ENCODE results near the gene TRHDE.
"Not testable (repeated sequence)": the region's sequence is repeated elsewhere in the genome, so short reads cannot be mapped to it uniquely, and the experiment has no call there.

TRHDE gene

DNA sequence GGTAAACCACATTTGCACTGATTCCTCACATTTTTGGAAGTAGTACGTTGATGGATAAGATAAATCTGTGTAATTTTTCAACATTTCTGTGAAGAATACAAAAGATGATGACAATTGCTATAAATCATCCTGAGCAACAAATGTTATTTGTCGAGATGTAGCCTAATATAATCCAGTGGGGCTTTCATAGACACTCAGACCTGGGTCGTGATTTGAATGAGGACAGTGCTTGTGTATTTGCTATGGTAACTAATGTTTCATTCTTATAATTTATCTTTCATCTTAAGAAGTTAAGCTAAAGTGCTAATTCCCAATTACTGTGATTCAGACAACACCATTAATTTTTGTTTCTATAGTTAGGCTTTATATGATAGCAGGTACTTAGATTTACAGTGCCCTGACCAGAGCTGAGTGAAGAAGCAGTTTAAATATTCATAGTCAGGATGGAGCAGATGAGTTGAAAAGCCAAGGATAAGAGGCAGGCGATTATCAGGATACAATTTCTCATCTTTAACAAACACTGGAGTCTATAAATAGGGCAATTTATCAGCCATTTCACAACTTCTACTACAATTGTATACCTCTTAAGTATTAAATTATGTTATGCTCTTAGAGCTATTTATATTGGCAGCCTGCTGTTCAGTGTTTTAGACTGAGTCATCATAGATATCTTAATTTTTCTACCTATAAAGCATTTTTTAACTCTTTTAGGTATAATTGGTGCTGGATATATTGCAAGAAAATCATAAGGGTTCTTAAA, 359.9 kb downstream of the TRHDE start:
- Histone ChIP-seq H3K27me3 (ENCODE audit: insufficient read depth, low read depth) (no peaks in the 10 kb centered on the region), H3K79me2 (ENCODE audit: insufficient read depth, low read depth) (no peaks in the 10 kb centered on the region), H3K4me1 (ENCODE audit: low read depth, poor library complexity, severe bottlenecking) (no peaks in the 10 kb centered on the region), H3K27ac (no peak overlapping the region), H2AFZ (ENCODE audit: low read depth) (no peak overlapping the region), H3K4me2 (no peak overlapping the region), H3K36me3 (ENCODE audit: insufficient read depth) (no peaks in the 10 kb centered on the region), H3K4me3 (IDR thresholded peaks at IDR 0.05; ENCODE audit: insufficient read depth, low read depth, low read length) (no peak overlapping the region), H4K20me1 (ENCODE audit: insufficient read depth) (no peaks in the 10 kb centered on the region), H3K9ac (no peak overlapping the region)
- TF ChIP-seq CTCF (conservative IDR thresholded peaks at IDR 0.05; ENCODE audit: low read depth, low read length), result no peak

DNA sequence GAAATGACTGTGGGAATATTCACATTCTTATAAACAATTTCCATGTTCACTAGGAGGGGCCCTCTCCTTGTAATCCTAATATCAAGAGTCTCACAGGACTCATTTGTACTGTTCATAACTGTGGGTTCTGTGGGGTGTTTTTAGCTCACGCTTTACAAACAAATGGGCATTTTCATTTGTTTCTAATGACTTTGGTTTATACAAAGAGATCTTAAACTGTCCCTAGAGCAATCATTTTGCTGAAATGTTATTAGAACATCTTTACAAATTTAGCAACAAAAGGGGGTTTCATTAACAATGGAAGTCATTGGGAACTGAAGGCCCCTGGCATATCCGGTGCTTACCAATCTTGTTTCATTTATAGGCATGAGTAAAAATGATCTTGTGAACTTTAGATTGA, 370.5 kb downstream of the TRHDE start:
- Histone ChIP-seq H3K36me3 (ENCODE audit: insufficient read depth) (no peaks in the 10 kb centered on the region), H3K9ac (no peak overlapping the region), H3K4me1 (ENCODE audit: low read depth, poor library complexity, severe bottlenecking) (no peaks in the 10 kb centered on the region), H3K4me3 (IDR thresholded peaks at IDR 0.05; ENCODE audit: insufficient read depth, low read depth, low read length) (no peak overlapping the region), H4K20me1 (ENCODE audit: insufficient read depth) (no peaks in the 10 kb centered on the region), H3K27ac (no peak overlapping the region), H2AFZ (ENCODE audit: low read depth) (no peak overlapping the region), H3K79me2 (ENCODE audit: insufficient read depth, low read depth) (no peaks in the 10 kb centered on the region), H3K27me3 (ENCODE audit: insufficient read depth, low read depth) (no peaks in the 10 kb centered on the region), H3K4me2 (no peak overlapping the region)
- TF ChIP-seq CTCF (conservative IDR thresholded peaks at IDR 0.05; ENCODE audit: low read depth, low read length), result no peak

DNA sequence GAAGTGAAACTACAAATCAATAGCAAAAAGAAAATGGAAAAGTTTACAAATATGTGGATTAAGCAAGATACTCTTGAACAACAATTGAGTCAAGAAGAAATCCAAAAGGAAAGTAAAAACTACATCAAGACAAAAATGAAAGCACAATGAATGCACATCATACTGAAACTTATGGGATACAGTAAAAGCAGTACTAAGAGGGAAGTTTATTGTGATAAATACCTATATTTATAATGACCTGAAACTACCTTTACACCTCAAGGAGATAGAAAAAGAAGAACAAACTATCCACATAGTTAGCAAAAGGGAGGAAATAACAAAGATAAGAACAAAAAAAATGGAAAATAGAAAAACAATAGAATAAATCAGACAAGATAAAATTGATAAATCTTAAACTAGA, 375.0 kb downstream of the TRHDE start:
- Histone ChIP-seq H3K4me1 (ENCODE audit: low read depth, poor library complexity, severe bottlenecking) (no peaks in the 10 kb centered on the region), H3K79me2 (ENCODE audit: insufficient read depth, low read depth) (no peaks in the 10 kb centered on the region), H3K9ac (no peak overlapping the region), H3K27me3 (ENCODE audit: insufficient read depth, low read depth) (no peaks in the 10 kb centered on the region), H4K20me1 (ENCODE audit: insufficient read depth) (no peaks in the 10 kb centered on the region), H3K27ac (no peak overlapping the region), H2AFZ (ENCODE audit: low read depth) (no peak overlapping the region), H3K4me2 (no peak overlapping the region), H3K4me3 (IDR thresholded peaks at IDR 0.05; ENCODE audit: insufficient read depth, low read depth, low read length) (no peak overlapping the region), H3K36me3 (ENCODE audit: insufficient read depth) (no peaks in the 10 kb centered on the region)
- no peak for TF ChIP-seq CTCF (conservative IDR thresholded peaks at IDR 0.05; ENCODE audit: low read depth, low read length)

- Histone ChIP-seq H3K36me3 (ENCODE audit: insufficient read depth) (no peaks in the 10 kb centered on the region), H4K20me1 (ENCODE audit: insufficient read depth) (no peaks in the 10 kb centered on the region), H3K4me2 (no peak overlapping the region), H3K27ac (no peak overlapping the region), H3K4me1 (ENCODE audit: low read depth, poor library complexity, severe bottlenecking) (no peaks in the 10 kb centered on the region), H3K79me2 (ENCODE audit: insufficient read depth, low read depth) (no peaks in the 10 kb centered on the region), H3K4me3 (IDR thresholded peaks at IDR 0.05; ENCODE audit: insufficient read depth, low read depth, low read length) (no peak overlapping the region), H3K27me3 (ENCODE audit: insufficient read depth, low read depth) (no peaks in the 10 kb centered on the region), H2AFZ (ENCODE audit: low read depth) (no peak overlapping the region), H3K9ac (no peak overlapping the region)
- no peak for TF ChIP-seq CTCF (conservative IDR thresholded peaks at IDR 0.05; ENCODE audit: low read depth, low read length)
Measured at GRCh38 chr12:72658615-72659014, 386.4 kb downstream of the TRHDE start.

- not testable (repeated sequence) for H3K4me1 ChIP-seq (ENCODE audit: low read depth, poor library complexity, severe bottlenecking); H4K20me1 ChIP-seq (ENCODE audit: insufficient read depth); H3K36me3 ChIP-seq (ENCODE audit: insufficient read depth); H3K27me3 ChIP-seq (ENCODE audit: insufficient read depth, low read depth); H3K27ac ChIP-seq; H3K4me2 ChIP-seq; H3K9ac ChIP-seq; H2AFZ ChIP-seq (ENCODE audit: low read depth); H3K4me3 ChIP-seq (IDR thresholded peaks at IDR 0.05; ENCODE audit: insufficient read depth, low read depth, low read length); H3K79me2 ChIP-seq (ENCODE audit: insufficient read depth, low read depth)
Measured at GRCh38 chr12:72660174-72660573, 388.0 kb downstream of the TRHDE start.
